PC-3 (cell line): ENCODE results near the gene PODXL2. TPM values are rescaled to one million over a fixed set of nuclear protein-coding genes. Genes with fewer than 3 reads are reported as not detected.

Source experiments
- ATAC-seq: fragments of 200-7000 bp; cut with Tn5 transposase; 2 replicates; pipeline ENCODE4 v1.9.1; 2020; ENCODE audit warnings: mild to moderate bottlenecking, moderate library complexity
- BruUV-seq: library from RNA; stranded (reverse); fragments of 400-500 nt; replicated peaks from 2 replicates; lab custom pipeline; 2021; lab: Mats Ljungman, UMichigan
- CTCF ChIA-PET: fragments of 300-600 bp; sonication (Branson Sonifier 250); formaldehyde crosslinking; loops from one replicate; lab custom pipeline; 2022; ENCODE audit warnings: antibody characterized with exemption; lab: Charles Lee
- POLR2A ChIA-PET: fragments of 300-600 bp; sonication (Branson Sonifier 250); formaldehyde crosslinking; loops from one replicate; lab custom pipeline; 2022; ENCODE audit warnings: antibody characterized with exemption; ENCODE audit not compliant: unreplicated experiment; lab: Charles Lee
- DNase-seq: peaks from one replicate; pipeline ENCODE4 v3.0.0-alpha.2; 2015
- H2AFZ ChIP-seq: fragments of 300-600 bp; sonication (generic); 2 replicates; pipeline ENCODE4 v1.6.0; 2016; ENCODE audit warnings: antibody characterized with exemption, low read length
- H3F3A ChIP-seq: fragments of 300-600 bp; sonication (generic); one replicate; pipeline ENCODE4 v1.6.0; 2017; ENCODE audit warnings: antibody characterized with exemption, low read length, control low read depth, mild to moderate bottlenecking; ENCODE audit not compliant: unreplicated experiment
- H3K27ac ChIP-seq: fragments of 300-600 bp; sonication (generic); 2 replicates; pipeline ENCODE4 v1.5.1; 2016; ENCODE audit warnings: mild to moderate bottlenecking, low read length
- H3K27me3 ChIP-seq: fragments of 300-600 bp; sonication (generic); 2 replicates; pipeline ENCODE4 v1.6.1; 2016; ENCODE audit warnings: low read length, mixed read lengths
- H3K36me3 ChIP-seq: fragments of 300-600 bp; sonication (generic); 2 replicates; pipeline ENCODE4 v1.6.1; 2016; ENCODE audit warnings: low read depth, mixed run types, low read length, mixed read lengths
- H3K4me1 ChIP-seq: fragments of 300-600 bp; sonication (generic); 2 replicates; pipeline ENCODE4 v1.5.1; 2016; ENCODE audit warnings: low read length; ENCODE audit not compliant: insufficient read depth
- H3K4me2 ChIP-seq: fragments of 300-600 bp; sonication (generic); 2 replicates; pipeline ENCODE4 v1.6.0; 2016; ENCODE audit warnings: low read length
- H3K4me3 ChIP-seq: fragments of 300-600 bp; sonication (generic); 2 replicates; pipeline ENCODE4 v1.5.1; 2016; ENCODE audit warnings: mild to moderate bottlenecking, low read length, mixed read lengths
- H3K79me2 ChIP-seq: fragments of 300-600 bp; sonication (generic); 2 replicates; pipeline ENCODE4 v1.6.1; 2017; ENCODE audit warnings: low read length, mixed read lengths
- H3K9ac ChIP-seq: fragments of 300-600 bp; sonication (generic); 2 replicates; pipeline ENCODE4 v1.6.0; 2016; ENCODE audit warnings: mild to moderate bottlenecking, low read length
- H3K9me2 ChIP-seq: fragments of 300-600 bp; sonication (generic); replicated peaks from 2 replicates; pipeline ENCODE4 v1.6.1; 2016; ENCODE audit warnings: mixed run types, low read length, mixed read lengths
- H3K9me3 ChIP-seq: fragments of 300-600 bp; sonication (generic); 2 replicates; pipeline ENCODE4 v1.6.1; 2016; ENCODE audit warnings: low read length, mixed read lengths
- H4K20me1 ChIP-seq: fragments of 300-600 bp; sonication (generic); 2 replicates; pipeline ENCODE4 v1.6.1; 2016; ENCODE audit warnings: low read length, mixed read lengths
- EZH2 ChIP-seq: fragments of 300-600 bp; sonication (generic); IDR thresholded peaks from one replicate; pipeline ENCODE4 v1.6.1; 2017; ENCODE audit warnings: antibody characterized with exemption, mild to moderate bottlenecking, low read length; ENCODE audit not compliant: unreplicated experiment
- EZH2phosphoT487 ChIP-seq: fragments of 300-600 bp; sonication (generic); IDR thresholded peaks from 2 replicates; pipeline ENCODE4 v1.6.1; 2018; ENCODE audit warnings: mild to moderate bottlenecking, antibody characterized with exemption, low read length, borderline replicate concordance
- intact Hi-C: fragments of 100-400 bp; cut with micrococcal nuclease; formaldehyde crosslinking; loops from 2 replicates; pipeline ENCODE4 v1.9.0; 2023
- total RNA-seq: library from RNA; depleted of rRNA; stranded (reverse); fragments of >200 nt; gene quantifications from 2 replicates; pipeline ENCODE4 v1.2.3, GENCODE V29; 2014
- TF ChIP-seq, protein P1 (sequence below): fragments of 300-600 bp; sonication (generic); conservative IDR thresholded peaks from 2 replicates; pipeline ENCODE4 v1.5.1; 2017; ENCODE audit warnings: antibody characterized with exemption, low read depth, mild to moderate bottlenecking, low read length

Gene PODXL2
- total RNA-seq, 1 experiment from 2014 or later, result 32.4 TPM

DNA sequence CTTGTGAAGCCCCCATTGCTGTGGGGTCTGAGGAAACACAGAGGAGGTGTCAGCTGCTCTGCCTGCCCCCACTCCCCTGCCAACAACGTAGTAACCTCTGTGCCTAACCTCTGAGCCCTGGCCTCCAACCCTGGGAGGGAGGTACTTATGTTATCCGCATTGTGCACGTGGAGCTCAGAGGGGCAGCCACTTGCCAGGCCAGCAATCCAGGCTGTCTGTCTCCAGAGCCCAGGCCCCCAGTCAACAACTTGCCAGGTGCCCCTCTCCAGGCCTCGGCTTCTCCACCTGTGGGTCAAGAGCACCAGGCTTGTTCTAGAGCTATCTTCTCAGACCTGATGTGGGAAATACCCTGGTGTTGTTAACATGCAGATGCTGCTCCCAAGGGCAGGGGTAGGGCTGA is 41.1 kb upstream of the PODXL2 start:
- H3K36me3 ChIP-seq, result no peaks in the 10 kb centered on the region
- no peaks in the 10 kb centered on the region for H3F3A ChIP-seq
- no peak overlapping the region for H2AFZ ChIP-seq
- no TSS peak for BruUV-seq
- H3K9me2 ChIP-seq, result no peaks in the 10 kb centered on the region
- H3K9me3 ChIP-seq, result no peaks in the 10 kb centered on the region
- TF ChIP-seq EZH2, result no peak
- TF ChIP-seq, protein P1, sequence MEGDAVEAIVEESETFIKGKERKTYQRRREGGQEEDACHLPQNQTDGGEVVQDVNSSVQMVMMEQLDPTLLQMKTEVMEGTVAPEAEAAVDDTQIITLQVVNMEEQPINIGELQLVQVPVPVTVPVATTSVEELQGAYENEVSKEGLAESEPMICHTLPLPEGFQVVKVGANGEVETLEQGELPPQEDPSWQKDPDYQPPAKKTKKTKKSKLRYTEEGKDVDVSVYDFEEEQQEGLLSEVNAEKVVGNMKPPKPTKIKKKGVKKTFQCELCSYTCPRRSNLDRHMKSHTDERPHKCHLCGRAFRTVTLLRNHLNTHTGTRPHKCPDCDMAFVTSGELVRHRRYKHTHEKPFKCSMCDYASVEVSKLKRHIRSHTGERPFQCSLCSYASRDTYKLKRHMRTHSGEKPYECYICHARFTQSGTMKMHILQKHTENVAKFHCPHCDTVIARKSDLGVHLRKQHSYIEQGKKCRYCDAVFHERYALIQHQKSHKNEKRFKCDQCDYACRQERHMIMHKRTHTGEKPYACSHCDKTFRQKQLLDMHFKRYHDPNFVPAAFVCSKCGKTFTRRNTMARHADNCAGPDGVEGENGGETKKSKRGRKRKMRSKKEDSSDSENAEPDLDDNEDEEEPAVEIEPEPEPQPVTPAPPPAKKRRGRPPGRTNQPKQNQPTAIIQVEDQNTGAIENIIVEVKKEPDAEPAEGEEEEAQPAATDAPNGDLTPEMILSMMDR, result no peak
- TF ChIP-seq EZH2phosphoT487, result no peak
- ChIA-PET POLR2A (no interaction called here), CTCF (no interaction called here)
- 0 out of 2 replicates have a peak, but pooled peaks cover 8% of the 10 kb centered on the region for H4K20me1 ChIP-seq
- intact Hi-C loops, result no loop called here
- peaks cover 21% of the 10 kb centered on the region for H3K4me1 ChIP-seq
- no peak overlapping the region for H3K4me3 ChIP-seq
- no peak overlapping the region for H3K27ac ChIP-seq
- DNase-seq (no peak), ATAC-seq (no peak)
- no peak overlapping the region for H3K4me2 ChIP-seq
- peaks cover 66% of the 10 kb centered on the region for H3K79me2 ChIP-seq
- H3K9ac ChIP-seq, result no peak overlapping the region
- H3K27me3 ChIP-seq, result no peaks in the 10 kb centered on the region

DNA sequence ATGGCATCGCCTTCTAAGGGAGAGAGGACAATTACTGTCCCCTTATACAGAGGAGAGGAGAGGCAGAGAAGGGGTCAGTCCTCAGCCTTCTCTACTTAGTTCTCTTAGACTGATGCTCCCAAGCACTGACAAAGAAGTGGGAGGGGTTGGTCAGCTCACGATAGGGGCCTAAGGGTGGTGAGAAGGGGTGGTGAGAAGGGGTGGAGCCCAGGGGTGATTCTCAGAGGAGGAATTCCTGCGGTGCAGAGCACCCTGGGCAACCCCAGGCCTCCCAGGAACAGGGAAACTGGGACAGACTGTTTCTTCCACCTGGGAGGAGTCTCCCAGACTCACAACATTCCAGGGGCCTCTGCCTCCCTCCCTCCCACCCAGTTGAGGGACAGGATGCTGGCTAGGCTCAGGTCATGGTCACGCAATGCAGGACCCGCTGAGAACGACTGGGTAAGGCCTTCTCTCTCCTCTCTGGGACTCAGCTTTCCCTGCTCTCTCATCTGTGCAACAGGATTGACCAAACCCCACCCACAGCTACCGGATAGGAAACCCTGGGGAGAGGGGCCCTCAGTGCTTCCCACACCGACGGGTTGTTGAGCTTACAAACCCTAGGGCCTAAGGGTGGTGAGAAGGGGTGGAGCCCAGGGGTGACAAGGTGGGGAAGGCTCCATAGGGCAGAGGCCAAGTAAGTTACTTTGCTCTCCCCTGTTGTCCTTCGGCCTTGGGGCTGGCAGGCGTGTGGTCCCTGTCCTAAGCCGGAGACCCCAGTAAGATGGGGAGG is 40.0 kb upstream of the PODXL2 start:
- no TSS peak for BruUV-seq
- Histone ChIP-seq H3K79me2 (peaks cover 64% of the 10 kb centered on the region), H2AFZ (no peak overlapping the region; the same call in 1 of the 2 replicates), H3K4me3 (peak overlapping the region; percentile 83), H3K9me2 (no peaks in the 10 kb centered on the region), H3F3A (no peaks in the 10 kb centered on the region), H3K36me3 (no peaks in the 10 kb centered on the region), H4K20me1 (0 out of 2 replicates have a peak, but pooled peaks cover 8% of the 10 kb centered on the region), H3K27me3 (no peaks in the 10 kb centered on the region), H3K4me1 (peaks cover 21% of the 10 kb centered on the region), H3K9ac (peak overlapping the region; percentile 86), H3K4me2 (peak overlapping the region; percentile 96), H3K27ac (no peak overlapping the region), H3K9me3 (no peaks in the 10 kb centered on the region)
- ChIA-PET CTCF (interaction anchor here (2.3 kb wide), 1 partner anchor 14 kb away, joined by 13 read pairs; no protein-coding TSS in a partner anchor), POLR2A (no interaction called here)
- intact Hi-C loops, result no loop called here
- TF ChIP-seq EZH2phosphoT487 (no peak), EZH2 (no peak)
- TF ChIP-seq, protein P1, result no peak
- ATAC-seq (no peak), DNase-seq (peak; percentile 48)
